SK-N-SH treated with all-trans-retinoic acid at 6 μM for 48 hours (cell line): ENCODE results near the gene SLC30A3.
"Not testable (repeated sequence)": the region's sequence is repeated elsewhere in the genome, so short reads cannot be mapped to it uniquely, and the experiment has no call there.

Source experiments
- ATAC-seq: fragments of 200-7000 bp; cut with Tn5 transposase; 3 replicates; pipeline ENCODE4 v1.9.1; 2020; ENCODE audit warnings: mild to moderate bottlenecking, moderate library complexity
- BACH2 ChIP-seq: fragments of 250-450 bp; sonication (Bioruptor Pico); IDR thresholded peaks from 2 replicates; pipeline ENCODE4 v1.9.0; 2021; ENCODE audit warnings: mild to moderate bottlenecking, borderline replicate concordance
- CREB5 ChIP-seq: fragments of 250-450 bp; sonication (Bioruptor Pico); IDR thresholded peaks from 2 replicates; pipeline ENCODE4 v1.5.1; 2020; ENCODE audit warnings: low read depth, mild to moderate bottlenecking, moderate library complexity
- CSDC2 ChIP-seq: fragments of 250-450 bp; sonication (Bioruptor Pico); IDR thresholded peaks from 2 replicates; pipeline ENCODE4 v1.5.0; 2020; ENCODE audit warnings: mild to moderate bottlenecking, moderate library complexity
- CSRNP3 ChIP-seq: fragments of 250-450 bp; sonication (Bioruptor Pico); IDR thresholded peaks from 2 replicates; pipeline ENCODE4 v1.5.1; 2021; ENCODE audit warnings: mild to moderate bottlenecking, moderate library complexity
- GLIS3 ChIP-seq: fragments of 250-450 bp; sonication (Bioruptor Pico); IDR thresholded peaks from 2 replicates; pipeline ENCODE4 v1.5.0; 2020; ENCODE audit warnings: mild to moderate bottlenecking, moderate library complexity
- ISL1 ChIP-seq: fragments of 250-450 bp; sonication (Bioruptor Pico); IDR thresholded peaks from 2 replicates; pipeline ENCODE4 v2.1.2; 2022; ENCODE audit warnings: mild to moderate bottlenecking, moderate library complexity
- PATZ1 ChIP-seq: fragments of 250-450 bp; sonication (Bioruptor Pico); IDR thresholded peaks from 2 replicates; pipeline ENCODE4 v1.8.0; 2020; ENCODE audit warnings: mild to moderate bottlenecking, moderate library complexity, borderline replicate concordance
- POU6F1 ChIP-seq: fragments of 250-450 bp; sonication (Bioruptor Pico); IDR thresholded peaks from 2 replicates; pipeline ENCODE4 v1.8.0; 2021; ENCODE audit warnings: low read depth, mild to moderate bottlenecking, moderate library complexity, borderline replicate concordance
- SNAI2 ChIP-seq: fragments of 250-450 bp; sonication (Bioruptor Pico); IDR thresholded peaks from 2 replicates; pipeline ENCODE4 v1.5.0; 2020; ENCODE audit warnings: mild to moderate bottlenecking, moderate library complexity
- TSHZ2 ChIP-seq: fragments of 250-450 bp; sonication (Bioruptor Pico); IDR thresholded peaks from 2 replicates; pipeline ENCODE4 v1.5.0; 2020; ENCODE audit warnings: mild to moderate bottlenecking, moderate library complexity
- ZFP3 ChIP-seq: fragments of 250-450 bp; sonication (Bioruptor Pico); IDR thresholded peaks from 2 replicates; pipeline ENCODE4 v1.5.0; 2020; ENCODE audit warnings: mild to moderate bottlenecking, moderate library complexity
- ZNF565 ChIP-seq: fragments of 450-650 bp; formaldehyde crosslinking; conservative IDR thresholded peaks from 2 replicates; pipeline ENCODE4 v1.5.0; 2020; ENCODE audit warnings: low read depth, mild to moderate bottlenecking, moderate library complexity
- ZNF70 ChIP-seq: fragments of 450-650 bp; formaldehyde crosslinking; IDR thresholded peaks from 2 replicates; pipeline ENCODE4 v1.5.0; 2020; ENCODE audit warnings: mild to moderate bottlenecking, moderate library complexity
- ZNF8 ChIP-seq: fragments of 450-650 bp; formaldehyde crosslinking; IDR thresholded peaks from 2 replicates; pipeline ENCODE4 v1.5.0; 2020; ENCODE audit warnings: mild to moderate bottlenecking, moderate library complexity

The SLC30A3 gene

GRCh38 chr2:27304488-27305240, 41.8 kb upstream of the SLC30A3 start:
- no peak for ATAC-seq
- TF ChIP-seq PATZ1 (CRISPR knock-in tag) (no peak), CREB5 (CRISPR knock-in tag) (no peak), POU6F1 (CRISPR knock-in tag) (no peak), SNAI2 (CRISPR knock-in tag) (no peak), TSHZ2 (CRISPR knock-in tag) (no peak), ZNF8 (no peak), CSDC2 (CRISPR knock-in tag) (no peak), ZNF70 (CRISPR knock-in tag) (no peak), ZNF565 (CRISPR knock-in tag) (no peak), BACH2 (no peak), CSRNP3 (CRISPR knock-in tag) (no peak), ISL1 (CRISPR knock-in tag) (no peak), ZFP3 (no peak)

- TF ChIP-seq GLIS3 (CRISPR knock-in tag), result no peak
- TF ChIP-seq, all 23 proteins: peak for 0
- peak; percentile 59 for ATAC-seq
Observed at GRCh38 chr2:27303093-27304025, 40.5 kb upstream of the SLC30A3 start.

- ATAC-seq, result not testable (repeated sequence)
Observed at GRCh38 chr2:27300606-27301005, 37.8 kb upstream of the SLC30A3 start.

GRCh38 chr2:27298391-27299080, 35.7 kb upstream of the SLC30A3 start:
- TF ChIP-seq CREB5 (CRISPR knock-in tag), result no peak
- peak; percentile 68 for ATAC-seq
